ENCODE measurements around the gene CHMP2A. TPM values are rescaled to one million over a fixed set of nuclear protein-coding genes. Genes with fewer than 3 reads are reported as not detected.

The CHMP2A gene
- total RNA-seq, 4 donors from 2014 or later, result 79.2 to 115 (median 101) TPM

DNA sequence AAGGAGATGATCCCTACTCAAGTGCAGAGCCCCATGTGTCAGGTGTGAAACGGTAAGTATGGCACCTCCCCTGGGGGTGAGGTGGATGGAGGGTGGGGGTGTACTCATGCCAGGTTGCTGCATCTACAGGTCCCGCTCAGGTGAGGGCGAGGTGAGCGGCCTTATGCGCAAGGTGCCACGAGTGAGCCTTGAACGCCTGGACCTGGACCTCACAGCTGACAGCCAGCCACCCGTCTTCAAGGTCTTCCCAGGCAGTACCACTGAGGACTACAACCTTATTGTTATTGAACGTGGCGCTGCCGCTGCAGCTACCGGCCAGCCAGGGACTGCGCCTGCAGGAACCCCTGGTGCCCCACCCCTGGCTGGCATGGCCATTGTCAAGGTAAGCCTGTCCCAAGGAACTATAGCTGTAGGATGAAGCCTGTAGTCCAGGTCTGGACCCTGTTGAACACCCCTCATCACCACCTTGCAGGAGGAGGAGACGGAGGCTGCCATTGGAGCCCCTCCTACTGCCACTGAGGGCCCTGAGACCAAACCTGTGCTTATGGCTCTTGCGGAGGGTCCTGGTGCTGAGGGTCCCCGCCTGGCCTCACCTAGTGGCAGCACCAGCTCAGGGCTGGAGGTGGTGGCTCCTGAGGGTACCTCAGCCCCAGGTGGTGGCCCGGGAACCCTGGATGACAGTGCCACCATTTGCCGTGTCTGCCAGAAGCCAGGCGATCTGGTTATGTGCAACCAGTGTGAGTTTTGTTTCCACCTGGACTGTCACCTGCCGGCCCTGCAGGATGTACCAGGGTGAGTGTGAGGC, 5.8 kb downstream of the CHMP2A start:
- no peak for DNase-seq
- H3K4me1 ChIP-seq, result peaks cover 0 to 28% (median 25%) of the 10 kb centered on the region in 4 donors
- TF ChIP-seq, protein P1, sequence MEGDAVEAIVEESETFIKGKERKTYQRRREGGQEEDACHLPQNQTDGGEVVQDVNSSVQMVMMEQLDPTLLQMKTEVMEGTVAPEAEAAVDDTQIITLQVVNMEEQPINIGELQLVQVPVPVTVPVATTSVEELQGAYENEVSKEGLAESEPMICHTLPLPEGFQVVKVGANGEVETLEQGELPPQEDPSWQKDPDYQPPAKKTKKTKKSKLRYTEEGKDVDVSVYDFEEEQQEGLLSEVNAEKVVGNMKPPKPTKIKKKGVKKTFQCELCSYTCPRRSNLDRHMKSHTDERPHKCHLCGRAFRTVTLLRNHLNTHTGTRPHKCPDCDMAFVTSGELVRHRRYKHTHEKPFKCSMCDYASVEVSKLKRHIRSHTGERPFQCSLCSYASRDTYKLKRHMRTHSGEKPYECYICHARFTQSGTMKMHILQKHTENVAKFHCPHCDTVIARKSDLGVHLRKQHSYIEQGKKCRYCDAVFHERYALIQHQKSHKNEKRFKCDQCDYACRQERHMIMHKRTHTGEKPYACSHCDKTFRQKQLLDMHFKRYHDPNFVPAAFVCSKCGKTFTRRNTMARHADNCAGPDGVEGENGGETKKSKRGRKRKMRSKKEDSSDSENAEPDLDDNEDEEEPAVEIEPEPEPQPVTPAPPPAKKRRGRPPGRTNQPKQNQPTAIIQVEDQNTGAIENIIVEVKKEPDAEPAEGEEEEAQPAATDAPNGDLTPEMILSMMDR (IDR thresholded peaks at IDR 0.05), result no peak
- no peak for TF ChIP-seq POLR2A (IDR thresholded peaks at IDR 0.05)
- H3K27ac ChIP-seq, result no peak overlapping the region
- H3K36me3 ChIP-seq, result peaks cover 0 to 62% (median 0%) of the 10 kb centered on the region in 3 donors
- H3K4me3 ChIP-seq, result no peak overlapping the region
- no peaks in the 10 kb centered on the region for H3K9me3 ChIP-seq
- no peaks in the 10 kb centered on the region for H3K27me3 ChIP-seq

DNA sequence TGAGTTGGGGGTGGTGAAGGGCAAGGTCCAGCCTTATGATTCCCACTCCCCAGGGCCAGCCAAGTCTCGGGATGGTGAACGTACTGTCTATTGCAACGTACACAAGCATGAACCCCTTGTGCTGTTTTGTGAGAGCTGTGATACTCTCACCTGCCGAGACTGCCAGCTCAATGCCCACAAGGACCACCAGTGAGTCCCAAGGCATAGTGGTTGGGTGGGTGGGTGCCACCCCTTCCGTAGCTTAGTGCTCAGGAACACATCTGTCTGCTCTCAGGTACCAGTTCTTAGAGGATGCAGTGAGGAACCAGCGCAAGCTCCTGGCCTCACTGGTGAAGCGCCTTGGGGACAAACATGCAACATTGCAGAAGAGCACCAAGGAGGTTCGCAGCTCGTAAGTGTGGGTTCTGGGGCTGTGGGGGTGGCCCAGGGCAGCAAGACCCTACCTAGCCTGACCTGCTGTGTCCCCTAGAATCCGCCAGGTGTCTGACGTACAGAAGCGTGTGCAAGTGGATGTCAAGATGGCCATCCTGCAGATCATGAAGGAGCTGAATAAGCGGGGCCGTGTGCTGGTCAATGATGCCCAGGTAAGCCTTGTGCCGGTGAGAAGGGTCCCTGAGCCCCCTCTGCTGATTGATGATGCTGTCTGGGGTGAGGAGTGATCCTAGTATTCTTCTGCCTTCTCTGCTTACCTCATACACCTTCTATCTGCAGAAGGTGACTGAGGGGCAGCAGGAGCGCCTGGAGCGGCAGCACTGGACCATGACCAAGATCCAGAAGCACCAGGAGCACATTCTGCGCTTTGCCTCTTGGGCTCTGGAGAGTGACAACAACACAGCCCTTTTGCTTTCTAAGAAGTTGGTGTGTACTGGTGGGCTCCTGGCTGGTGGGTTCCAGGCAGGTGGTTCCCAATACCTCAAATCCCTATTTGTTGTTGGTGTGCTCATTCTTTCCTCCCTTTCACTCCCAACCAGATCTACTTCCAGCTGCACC, 7.3 kb downstream of the CHMP2A start:
- Histone ChIP-seq H3K9me3 (no peaks in the 10 kb centered on the region), H3K4me1 (peaks cover 0 to 21% (median 18%) of the 10 kb centered on the region in 4 donors), H3K27me3 (no peaks in the 10 kb centered on the region), H3K4me3 (no peak overlapping the region), H3K36me3 (peaks cover 0 to 57% (median 0%) of the 10 kb centered on the region in 3 donors), H3K27ac (no peak overlapping the region)
- TF ChIP-seq, protein P1 (IDR thresholded peaks at IDR 0.05), result no peak
- no peak for TF ChIP-seq POLR2A (IDR thresholded peaks at IDR 0.05)
- DNase-seq, result no peak

DNA sequence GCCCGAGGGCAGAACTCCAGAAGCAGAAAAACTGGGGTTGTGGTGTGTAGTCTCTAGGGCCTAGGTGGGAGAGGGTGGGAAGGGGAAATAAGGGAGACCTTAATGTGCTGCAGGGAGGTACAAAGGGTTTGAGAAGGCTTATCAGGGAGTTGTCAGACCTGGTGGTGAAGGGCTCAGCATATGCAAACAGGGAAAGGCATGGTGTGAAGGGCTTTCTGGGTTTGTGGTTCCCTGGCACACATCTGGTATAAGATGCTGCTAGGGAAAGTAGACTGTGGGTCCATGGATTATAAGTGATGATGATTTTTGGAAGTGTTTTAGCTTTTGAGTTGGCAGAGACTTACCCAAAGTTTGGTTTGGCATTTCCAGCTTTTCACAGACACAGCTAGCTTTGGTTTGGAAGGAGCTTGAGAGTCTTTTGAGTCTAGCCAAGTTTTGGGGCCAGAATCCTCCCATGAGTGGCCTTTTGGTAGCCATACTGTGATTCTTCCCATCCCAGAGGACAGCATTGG, 8.8 kb downstream of the CHMP2A start:
- no peak for DNase-seq
- H3K36me3 ChIP-seq, result peaks cover 0 to 42% (median 0%) of the 10 kb centered on the region in 3 donors
- H3K27me3 ChIP-seq, result no peaks in the 10 kb centered on the region
- peaks cover 0 to 21% (median 18%) of the 10 kb centered on the region in 4 donors for H3K4me1 ChIP-seq
- no peak for TF ChIP-seq POLR2A (IDR thresholded peaks at IDR 0.05)
- TF ChIP-seq, protein P1 (IDR thresholded peaks at IDR 0.05), result no peak
- peak overlapping the region in 1 of 4 donors; percentile 91 for H3K27ac ChIP-seq
- H3K9me3 ChIP-seq, result no peaks in the 10 kb centered on the region
- peak overlapping the region in 3 of 4 donors; percentile 89 to 99 (median 96) for H3K4me3 ChIP-seq

DNA sequence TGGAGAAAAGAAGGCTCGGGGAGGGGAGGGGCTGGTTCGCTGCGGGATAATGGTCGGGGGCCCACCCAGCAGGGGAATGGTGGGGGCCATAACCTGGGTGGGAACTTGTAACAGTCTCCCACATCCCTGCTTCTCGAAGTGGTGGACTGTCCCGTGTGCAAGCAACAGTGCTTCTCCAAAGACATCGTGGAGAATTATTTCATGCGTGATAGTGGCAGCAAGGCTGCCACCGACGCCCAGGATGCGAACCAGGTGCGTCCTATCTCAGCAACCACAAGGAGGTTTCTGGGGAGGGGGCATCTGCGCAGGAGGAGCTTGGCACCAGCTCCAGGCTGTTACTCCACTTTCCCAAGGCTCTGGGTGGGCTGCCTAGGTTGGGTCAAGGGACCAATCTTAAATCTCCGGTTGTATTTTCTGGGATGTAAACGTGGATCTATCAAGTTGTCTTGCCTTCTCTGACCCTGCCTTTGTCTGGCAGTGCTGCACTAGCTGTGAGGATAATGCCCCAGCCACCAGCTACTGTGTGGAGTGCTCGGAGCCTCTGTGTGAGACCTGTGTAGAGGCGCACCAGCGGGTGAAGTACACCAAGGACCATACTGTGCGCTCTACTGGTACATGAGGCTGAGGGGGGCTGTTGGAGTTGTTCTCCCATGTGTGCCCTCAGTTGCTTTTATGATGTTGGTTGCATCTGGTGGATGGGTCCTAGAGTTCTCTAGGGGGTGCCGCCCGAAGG, 9.5 kb downstream of the CHMP2A start:
- Histone ChIP-seq H3K36me3 (peaks cover 0 to 35% (median 0%) of the 10 kb centered on the region in 3 donors), H3K27me3 (no peaks in the 10 kb centered on the region), H3K4me1 (peaks cover 0 to 21% (median 18%) of the 10 kb centered on the region in 4 donors), H3K9me3 (no peaks in the 10 kb centered on the region), H3K27ac (peak overlapping the region; percentile 91 to 98 (median 94)), H3K4me3 (peak overlapping the region; percentile 89 to 99 (median 93))
- no peak for TF ChIP-seq POLR2A (IDR thresholded peaks at IDR 0.05)
- TF ChIP-seq, protein P1 (IDR thresholded peaks at IDR 0.05), result no peak
- DNase-seq, result no peak
